Measurements from ENCODE around the gene TMEM134.

DNA sequence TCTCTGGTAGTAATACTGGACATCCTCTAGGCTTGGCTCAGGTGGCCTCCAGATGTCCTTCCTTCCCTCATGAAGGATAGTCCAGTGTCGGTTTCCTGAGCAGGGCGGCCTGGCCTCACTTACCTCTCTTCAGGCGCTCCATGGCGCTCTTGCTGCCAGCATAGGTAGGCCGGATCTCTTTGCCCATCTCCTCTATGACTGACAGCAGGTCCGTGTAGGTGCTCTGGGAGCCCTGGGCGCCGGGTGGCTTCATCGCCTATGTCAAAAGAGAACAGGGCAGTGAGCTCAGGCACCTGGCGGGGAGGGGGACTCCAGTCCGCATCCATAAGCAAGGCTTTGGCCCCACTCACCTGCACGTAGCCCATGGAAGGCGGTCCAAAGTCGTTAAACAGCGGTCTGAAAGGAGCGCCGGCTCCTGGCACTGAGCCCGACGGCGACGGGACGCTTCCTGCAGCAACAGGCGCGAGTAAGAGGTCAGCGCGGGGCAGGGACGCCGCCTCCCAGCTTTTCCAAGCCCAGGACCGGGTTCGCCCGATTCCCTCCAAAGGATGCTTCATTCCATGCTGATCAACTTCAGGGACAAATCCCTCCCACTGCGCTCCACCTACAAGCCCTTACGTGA lies 38.3 kb upstream of the TMEM134 start:
- TF ChIP-seq, protein P1, sequence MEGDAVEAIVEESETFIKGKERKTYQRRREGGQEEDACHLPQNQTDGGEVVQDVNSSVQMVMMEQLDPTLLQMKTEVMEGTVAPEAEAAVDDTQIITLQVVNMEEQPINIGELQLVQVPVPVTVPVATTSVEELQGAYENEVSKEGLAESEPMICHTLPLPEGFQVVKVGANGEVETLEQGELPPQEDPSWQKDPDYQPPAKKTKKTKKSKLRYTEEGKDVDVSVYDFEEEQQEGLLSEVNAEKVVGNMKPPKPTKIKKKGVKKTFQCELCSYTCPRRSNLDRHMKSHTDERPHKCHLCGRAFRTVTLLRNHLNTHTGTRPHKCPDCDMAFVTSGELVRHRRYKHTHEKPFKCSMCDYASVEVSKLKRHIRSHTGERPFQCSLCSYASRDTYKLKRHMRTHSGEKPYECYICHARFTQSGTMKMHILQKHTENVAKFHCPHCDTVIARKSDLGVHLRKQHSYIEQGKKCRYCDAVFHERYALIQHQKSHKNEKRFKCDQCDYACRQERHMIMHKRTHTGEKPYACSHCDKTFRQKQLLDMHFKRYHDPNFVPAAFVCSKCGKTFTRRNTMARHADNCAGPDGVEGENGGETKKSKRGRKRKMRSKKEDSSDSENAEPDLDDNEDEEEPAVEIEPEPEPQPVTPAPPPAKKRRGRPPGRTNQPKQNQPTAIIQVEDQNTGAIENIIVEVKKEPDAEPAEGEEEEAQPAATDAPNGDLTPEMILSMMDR (IDR thresholded peaks at IDR 0.05; ENCODE audit: low read length), result no peak
- TF ChIP-seq EZH2 (IDR thresholded peaks at IDR 0.05; ENCODE audit: borderline replicate concordance, low read length), result no peak
